K562 (cell line): ENCODE results near the gene TMEM184A. TPM values are rescaled to one million over a fixed set of nuclear protein-coding genes. Genes with fewer than 3 reads are reported as not detected.

Experiments
- ATAC-seq: fragments of 200-7000 bp; cut with Tn5 transposase; 3 replicates; pipeline ENCODE4 v1.9.1; 2020; ENCODE audit warnings: moderate library complexity
- BruUV-seq: library from RNA; stranded (reverse); fragments of 400-500 nt; replicated peaks from 2 replicates; lab custom pipeline; 2021; lab: Mats Ljungman, UMichigan
- CTCF ChIA-PET: fragments of 300-600 bp; formaldehyde crosslinking; extraction: SDS; loops from one replicate; lab custom pipeline; 2021; ENCODE audit warnings: low intra/inter-chr PET ratio; lab: Yijun Ruan, JAX
- POLR2A ChIA-PET: fragments of 300-600, 350-650 bp; sonication (Branson Sonifier 250); formaldehyde crosslinking; extraction: SDS; loops from one replicate; lab custom pipeline; 2021; ENCODE audit warnings: antibody characterized with exemption, inconsistent platforms; lab: Yijun Ruan, JAX
- DNase-seq, 4 experiments: peaks; one replicate each; pipeline versions ENCODE4 v3.0.0 to v3.0.0-alpha.2; 2011 to 2018; ENCODE audit warnings: low spot score in 3 of 4, mixed read lengths in 3 of 4; ENCODE audit errors: extremely low read depth in 1 of 4
- FAIRE-seq: peaks from 2 replicates; lab custom pipeline; 2011; peaks lifted over from hg19 to GRCh38; lab: Jason Lieb, UNC
- H2AFZ ChIP-seq: 2 replicates; pipeline ENCODE4 v1.6.0; 2011; ENCODE audit warnings: low read depth, low read length, control low read depth, inconsistent platforms
- H3K27ac ChIP-seq: fragments of 200-600 bp; 3 replicates; pipeline ENCODE4 v1.8.0; 2011; ENCODE audit warnings: low read depth, mild to moderate bottlenecking, control low read depth, inconsistent platforms, low read length, moderate library complexity, mixed read lengths; ENCODE audit errors: extremely low read depth
- H3K27me3 ChIP-seq, 2 experiments: fragments of 300-600 bp in 1 of 2; 2 replicates in 1 of 2; 3 replicates in 1 of 2; pipeline versions ENCODE4 v1.6.0 to v1.8.0; 2011; ENCODE audit warnings: inconsistent platforms in 2 of 2, low read length in 2 of 2, mild to moderate bottlenecking in 1 of 2, mixed read lengths in 1 of 2, moderate library complexity in 1 of 2; ENCODE audit not compliant: control insufficient read depth in 2 of 2, insufficient read depth in 2 of 2
- H3K36me3 ChIP-seq: fragments of 300-600 bp; 3 replicates; pipeline ENCODE4 v1.8.0; 2011; ENCODE audit warnings: mild to moderate bottlenecking, low read length, inconsistent platforms; ENCODE audit not compliant: control insufficient read depth, insufficient read depth
- H3K4me1 ChIP-seq, 2 experiments: fragments of 200-600 bp in 1 of 2; replicated peaks in 1 of 2; 2 replicates in 1 of 2; 3 replicates in 1 of 2; pipeline versions ENCODE4 v1.5.1 to v1.8.0; 2011; ENCODE audit warnings: inconsistent platforms in 2 of 2, low read length in 2 of 2, mild to moderate bottlenecking in 1 of 2, mixed read lengths in 1 of 2, moderate library complexity in 1 of 2; ENCODE audit not compliant: control insufficient read depth in 2 of 2, insufficient read depth in 2 of 2
- H3K4me2 ChIP-seq: 2 replicates; pipeline ENCODE4 v1.6.1; 2011; ENCODE audit warnings: low read length, control low read depth, inconsistent platforms, mixed read lengths; ENCODE audit not compliant: insufficient read depth
- H3K4me3 ChIP-seq: fragments of 200-600 bp; sonication (generic), shearing (Covaris generic); 2 replicates; pipeline ENCODE4 v1.5.1; 2016; ENCODE audit warnings: control low read depth, inconsistent platforms
- H3K79me2 ChIP-seq: fragments of 200-600 bp; 3 replicates; pipeline ENCODE4 v1.8.0; 2011; ENCODE audit warnings: low read length, inconsistent platforms; ENCODE audit not compliant: control insufficient read depth, insufficient read depth
- H3K9ac ChIP-seq, 2 experiments: 2 replicates each; pipeline versions ENCODE4 v1.6.0 to v1.6.1; 2011; ENCODE audit warnings: low read depth in 2 of 2, low read length in 2 of 2, control low read depth in 1 of 2, inconsistent platforms in 1 of 2, mild to moderate bottlenecking in 1 of 2, mixed read lengths in 1 of 2; ENCODE audit not compliant: insufficient read depth in 1 of 2
- H3K9me1 ChIP-seq: one replicate; pipeline ENCODE4 v1.6.0; 2011; ENCODE audit warnings: inconsistent platforms, mild to moderate bottlenecking, low read length, moderate library complexity; ENCODE audit not compliant: control insufficient read depth, insufficient read depth
- H3K9me3 ChIP-seq: replicated peaks from 2 replicates; pipeline ENCODE4 v1.5.1; 2011; ENCODE audit warnings: low read depth, low read length, inconsistent platforms; ENCODE audit not compliant: control insufficient read depth, insufficient read depth
- H4K20me1 ChIP-seq: replicated peaks from 2 replicates; pipeline ENCODE4 v1.6.1; 2011; ENCODE audit warnings: low read length, inconsistent platforms, mixed read lengths; ENCODE audit not compliant: control insufficient read depth, insufficient read depth
- ETS1 ChIP-seq: conservative IDR thresholded peaks from 2 replicates; pipeline ENCODE4 v1.6.1; 2011; ENCODE audit warnings: low read depth, mild to moderate bottlenecking, low read length; ENCODE audit not compliant: control insufficient read depth
- LARP7 ChIP-seq: fragments of 450-650 bp; IDR thresholded peaks from 2 replicates; pipeline ENCODE4 v1.6.1; 2016
- PBX2 ChIP-seq, 2 experiments: IDR thresholded peaks in 1 of 2; conservative IDR thresholded peaks in 1 of 2; 2 replicates each; pipeline ENCODE4 v1.6.1; 2016; ENCODE audit warnings: low read depth in 2 of 2, mild to moderate bottlenecking in 1 of 2, missing compliant biosample characterization in 1 of 2, missing genetic modification characterization in 1 of 2, moderate library complexity in 1 of 2
- WGBS: fragments of 100-300 bp; shearing (Covaris generic); methylation state at CpG from one replicate; pipeline ENCODE4 v1.1.6; 2016; ENCODE audit warnings: low coverage, mixed read lengths; ENCODE audit not compliant: insufficient coverage; ENCODE audit errors: missing lambda C conversion rate; 5-methylcytosine and 5-hydroxymethylcytosine counted together
- in situ Hi-C: fragments of 300-500 bp; cut with MboI; formaldehyde crosslinking; loops from 4 replicates; pipeline ENCODE4 v1.15.0; 2018; ENCODE audit warnings: inconsistent platforms, mixed read lengths
- intact Hi-C: fragments of 100-400 bp; cut with micrococcal nuclease; formaldehyde crosslinking; loops from 2 replicates; pipeline ENCODE4 v1.14.2; 2022
- polyA plus RNA-seq, 8 experiments: library from polyadenylated mRNA; depleted of rRNA in 4 of 8; stranded (reverse) in 5 of 8; unstranded in 3 of 8; fragments of >200 nt; fragmentation: Nextera tagmentation in 2 of 8; fragmentation: Illumina TruSeq in 1 of 8; extraction: Ambion mirVana in 2 of 8; extraction: Trizol in 1 of 8; gene quantifications; 2 replicates each; pipeline versions ENCODE4 v1.2.1 to v1.2.3, GENCODE V29; 2011 to 2014; ENCODE audit warnings: inconsistent platforms in 1 of 8, missing spikeins in 1 of 8
- total RNA-seq, 7 experiments: library from RNA; depleted of rRNA in 6 of 7; stranded (reverse); fragments of >200 nt in 6 of 7; fragmentation: Illumina TruSeq in 2 of 7; extraction: Trizol in 2 of 7; gene quantifications; 2 replicates each; pipeline versions ENCODE4 v1.2.1 to v1.2.3, GENCODE V29; 2011 to 2021; ENCODE audit warnings: low replicate concordance in 1 of 7

The TMEM184A gene
- total and polyA plus RNA-seq, 9 of the 15 experiments (the other 6 are each of a cell fraction or from before 2014, with no cell fraction given), result 0.10 to 0.18 (median 0.11) TPM; not detected in 6

DNA sequence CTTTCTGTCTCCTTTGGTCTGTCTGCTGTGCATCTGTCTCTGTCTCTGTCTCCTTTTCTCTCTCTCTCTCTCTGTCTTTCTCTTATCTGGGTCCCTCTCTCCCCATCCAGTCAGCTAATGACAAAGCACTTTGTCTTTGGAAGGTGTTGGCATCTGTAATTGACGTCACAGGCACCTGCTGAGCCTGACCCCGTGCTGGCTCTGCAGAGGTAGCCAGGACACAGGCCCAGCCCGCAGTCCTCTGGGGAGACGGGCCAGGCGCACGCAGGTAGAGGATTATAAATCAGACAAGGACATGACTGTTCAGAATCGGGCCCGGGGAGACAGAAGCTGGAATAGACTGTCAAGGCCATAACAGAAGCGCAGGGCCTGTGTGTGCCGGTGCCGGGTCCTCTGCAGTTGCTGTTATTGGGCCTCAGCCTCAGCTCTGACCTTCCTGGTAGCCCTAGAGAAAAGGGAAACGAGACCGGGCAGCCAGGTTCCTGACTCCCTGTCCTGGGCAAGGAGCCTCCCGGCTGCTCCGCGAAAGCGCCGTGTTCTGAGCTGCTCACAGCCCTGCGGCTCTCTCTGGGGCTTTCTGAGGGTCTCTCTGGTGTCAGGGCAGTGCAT lies 24.5 kb upstream of the TMEM184A start (continued):
- TF ChIP-seq PBX2 (CRISPR knock-in tag; IDR thresholded peaks at IDR 0.05; ENCODE audit: low read depth) (no peak), PBX2 (tag; conservative IDR thresholded peaks at IDR 0.05; ENCODE audit: low read depth) (0 out of 2 replicates have a peak, but pooled peaks have one; percentile 21)

DNA sequence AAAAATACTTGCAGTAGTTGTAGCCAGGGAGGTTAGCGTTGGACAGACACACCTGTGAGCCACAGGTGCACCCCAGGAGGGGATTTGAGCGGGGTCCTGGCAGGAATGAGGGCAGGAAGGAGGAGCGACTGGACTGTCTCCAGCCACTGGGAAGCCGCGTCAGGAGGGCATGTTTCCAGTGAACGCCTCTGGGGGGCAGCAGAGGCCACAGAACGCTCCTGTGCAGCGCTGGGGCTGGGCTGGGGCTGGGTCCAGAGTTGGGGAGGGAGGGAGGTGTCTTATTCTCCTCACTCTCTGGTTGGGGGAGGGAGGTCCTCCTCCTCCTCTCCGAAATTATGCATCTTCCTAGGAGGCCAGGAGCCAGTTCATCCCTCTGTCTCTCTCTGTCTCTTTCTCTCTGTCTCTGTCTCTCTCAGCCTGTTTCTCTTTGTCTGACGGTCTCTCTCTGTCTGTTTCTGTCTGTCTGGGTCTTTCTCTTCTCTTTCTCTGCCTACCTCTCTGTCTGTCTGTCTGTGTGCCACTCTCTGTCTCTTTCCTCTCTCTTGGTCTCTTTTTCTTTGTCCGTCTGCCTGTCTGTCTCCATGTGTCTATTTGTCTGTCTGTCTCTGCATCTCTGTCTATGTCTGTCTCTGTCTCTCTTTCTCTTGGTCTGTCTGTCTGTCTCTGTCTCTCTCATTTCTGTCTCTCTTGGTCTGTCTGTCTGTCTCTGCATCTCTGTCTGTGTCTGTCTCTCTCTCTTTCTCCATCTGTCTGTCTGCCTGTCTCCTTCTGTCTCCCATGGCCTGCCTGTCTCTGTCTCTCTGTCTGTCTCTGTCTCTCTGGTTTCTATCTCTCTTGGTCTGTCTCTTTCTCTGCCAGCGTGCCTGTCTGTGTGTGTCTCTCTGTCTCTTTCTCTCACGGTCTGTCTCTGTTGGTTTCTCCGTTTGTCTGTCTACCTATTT lies 23.7 kb upstream of the TMEM184A start:
- no TSS peak for BruUV-seq
- in situ Hi-C loops, result loop anchor here (10.0 kb wide), 1 partner anchor 625 kb away; no protein-coding TSS in a partner anchor
- WGBS, result 4% methylated on average over 13 of the region's 14 CpGs
- peaks cover 17 to 37% of the 10 kb centered on the region in 2 experiments; a peak in 4 of 5 replicates for H3K27me3 ChIP-seq
- peaks cover 9 to 24% of the 10 kb centered on the region in 2 experiments; a peak in 4 of 5 replicates for H3K4me1 ChIP-seq
- H2AFZ ChIP-seq, result no peak overlapping the region
- no peak overlapping the region for H3K27ac ChIP-seq
- no peak overlapping the region for H3K4me2 ChIP-seq
- DNase-seq (peak; percentile 81 to 84 (median 83)), FAIRE-seq (peak; percentile 83), ATAC-seq (peak; percentile 99)
- no peak overlapping the region for H3K4me3 ChIP-seq
- ChIA-PET POLR2A (interaction anchor here (0.6 to 1.0 kb wide), 5 partner anchors 11 to 485 kb away, joined by 3 to 6 read pairs (median 4); no protein-coding TSS in a partner anchor), CTCF (interaction anchor here (0.7 to 1.5 kb wide), 4 partner anchors 68 to 889 kb away, joined by 3 to 12 read pairs (median 6); no protein-coding TSS in a partner anchor)
- H3K9me3 ChIP-seq, result no peaks in the 10 kb centered on the region
- no peak overlapping the region for H3K9ac ChIP-seq
- 0 out of 2 replicates have a peak, but pooled peaks cover 4% of the 10 kb centered on the region for H4K20me1 ChIP-seq
- intact Hi-C loops, result loop anchor here (2.0 to 10.0 kb wide), 3 partner anchors 179 to 769 kb away; no protein-coding TSS in a partner anchor
- no peaks in the 10 kb centered on the region for H3K79me2 ChIP-seq
- no peaks in the 10 kb centered on the region for H3K9me1 ChIP-seq
- H3K36me3 ChIP-seq, result no peaks in the 10 kb centered on the region
- TF ChIP-seq ETS1 (0 out of 2 replicates have a peak, but pooled peaks have one; percentile 16), LARP7 (0 out of 2 replicates have a peak, but pooled peaks have one; percentile 62)
